Stimulated activated CD4-positive, alpha-beta T cell treated with anti-CD3 and anti-CD28 coated beads, Interleukin-4, amount 100 ng/mL, for 4 hours (primary cell): ENCODE results near the gene GRB2.
A peak's percentile ranks its signal among the peaks of the same experiment; 100 is the strongest.
"Not testable (repeated sequence)": the region's sequence is repeated elsewhere in the genome, so short reads cannot be mapped to it uniquely, and the experiment has no call there.

Source experiments
- DNase-seq, 2 experiments: peaks; one replicate each; pipeline ENCODE4 v3.0.0-alpha.2; 2020

GRB2 gene

DNA sequence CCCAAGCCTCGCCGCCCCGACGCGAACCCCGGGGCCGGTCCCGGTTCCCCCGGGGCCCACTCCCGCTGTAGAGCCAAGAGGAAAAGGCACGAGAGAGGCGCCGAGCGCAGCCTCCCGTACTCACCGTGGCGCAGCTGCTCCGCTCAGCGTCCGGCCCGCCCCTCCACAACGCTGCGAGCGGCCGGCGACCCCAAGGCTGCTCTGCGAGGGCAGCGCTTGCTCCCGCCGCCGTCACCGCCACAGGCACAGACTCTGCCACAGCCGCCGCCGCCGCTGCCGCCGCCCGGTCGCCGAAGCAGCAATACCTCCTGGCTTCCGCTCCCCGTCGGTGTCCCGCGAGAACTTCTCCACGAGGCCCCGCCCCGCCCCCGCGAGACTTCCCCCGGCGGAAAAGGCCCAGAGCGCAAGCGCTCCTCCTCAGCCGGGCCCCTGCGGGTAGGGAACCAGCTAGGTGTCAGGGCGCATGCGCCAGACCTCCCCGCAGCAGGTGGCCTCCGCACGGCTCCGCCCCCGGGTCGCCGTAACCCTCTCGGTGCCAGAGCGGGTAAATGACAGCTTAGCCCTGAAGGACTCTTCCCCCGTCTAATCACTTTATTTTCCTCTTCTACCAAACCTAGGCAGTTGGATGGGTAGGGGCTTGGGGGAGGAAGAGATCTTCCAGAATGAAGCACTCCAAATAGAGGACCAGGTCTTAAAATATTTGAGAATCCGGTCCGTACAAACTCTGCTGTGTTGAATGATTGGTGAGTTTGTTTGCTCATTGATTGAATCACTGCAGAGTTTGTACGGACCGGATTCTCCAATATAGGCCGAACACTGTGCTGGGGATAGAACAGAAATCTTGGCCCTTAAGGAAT, at the start of gene GRB2:
TSS of gene GRB2 (minus strand) at position 314 of the 857 bp plus-strand sequence. CDS start 12,050 bp downstream, outside the sequence.
- DNase-seq: peak; percentile 99

DNA sequence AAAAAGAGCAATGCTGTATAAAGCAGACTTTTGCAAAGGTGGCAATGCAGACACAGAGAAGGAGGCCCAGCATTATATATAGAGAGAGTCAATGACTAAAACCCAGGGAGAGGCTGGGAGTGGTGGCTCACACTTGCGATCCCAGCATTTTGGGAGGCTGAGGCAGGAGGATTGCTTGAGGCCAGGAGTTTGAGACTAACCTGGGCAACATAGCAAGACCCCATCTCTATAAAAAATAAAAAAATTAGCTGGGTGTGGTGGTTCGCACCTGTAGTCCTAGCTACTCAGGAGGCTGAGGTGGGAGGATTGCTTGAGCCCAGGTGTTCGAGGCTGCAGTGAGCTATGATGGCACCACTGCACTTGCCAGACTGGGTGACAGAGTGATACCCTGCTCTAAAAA, 49.2 kb upstream of the GRB2 start:
- not testable (repeated sequence) for DNase-seq

DNA sequence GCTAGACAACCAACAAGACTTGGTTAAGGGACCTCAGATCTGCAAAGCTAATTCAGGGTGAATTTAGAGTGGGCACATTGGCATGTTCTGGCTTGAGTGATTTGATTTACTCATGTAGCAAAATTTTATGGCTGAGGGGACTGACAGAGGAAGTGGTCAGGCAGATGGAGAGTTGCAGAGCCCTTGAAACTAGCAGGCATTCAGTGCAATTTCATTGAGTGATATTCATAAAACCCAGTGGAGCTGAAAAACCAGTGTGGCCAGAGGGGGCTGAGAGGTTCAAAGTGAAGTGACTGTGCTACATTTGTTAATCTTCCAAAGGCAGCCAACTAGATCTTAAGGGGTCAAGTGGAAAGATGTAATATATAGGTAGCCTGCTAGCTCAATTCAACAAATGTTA, 48.7 kb upstream of the GRB2 start:
- no peak for DNase-seq

DNA sequence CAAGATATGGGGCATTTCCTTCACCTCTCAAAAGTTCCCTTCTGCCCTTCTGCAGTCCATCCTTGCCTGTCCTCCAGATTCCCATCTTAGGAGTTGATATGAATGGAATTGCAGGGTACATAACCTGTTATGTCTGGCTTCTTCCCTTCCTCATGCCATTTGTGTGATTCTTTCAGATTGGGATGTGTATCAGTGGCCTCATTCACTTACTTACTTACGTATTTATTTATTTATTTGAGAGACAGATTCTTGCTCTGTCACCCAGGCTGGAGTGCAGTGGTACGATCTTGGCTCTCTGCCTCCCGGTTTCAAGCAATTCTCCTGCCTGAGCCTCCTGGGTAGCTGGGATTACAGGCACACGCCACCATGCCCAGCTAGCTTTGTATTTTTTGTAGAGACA, 44.8 kb upstream of the GRB2 start:
- DNase-seq: no peak

DNA sequence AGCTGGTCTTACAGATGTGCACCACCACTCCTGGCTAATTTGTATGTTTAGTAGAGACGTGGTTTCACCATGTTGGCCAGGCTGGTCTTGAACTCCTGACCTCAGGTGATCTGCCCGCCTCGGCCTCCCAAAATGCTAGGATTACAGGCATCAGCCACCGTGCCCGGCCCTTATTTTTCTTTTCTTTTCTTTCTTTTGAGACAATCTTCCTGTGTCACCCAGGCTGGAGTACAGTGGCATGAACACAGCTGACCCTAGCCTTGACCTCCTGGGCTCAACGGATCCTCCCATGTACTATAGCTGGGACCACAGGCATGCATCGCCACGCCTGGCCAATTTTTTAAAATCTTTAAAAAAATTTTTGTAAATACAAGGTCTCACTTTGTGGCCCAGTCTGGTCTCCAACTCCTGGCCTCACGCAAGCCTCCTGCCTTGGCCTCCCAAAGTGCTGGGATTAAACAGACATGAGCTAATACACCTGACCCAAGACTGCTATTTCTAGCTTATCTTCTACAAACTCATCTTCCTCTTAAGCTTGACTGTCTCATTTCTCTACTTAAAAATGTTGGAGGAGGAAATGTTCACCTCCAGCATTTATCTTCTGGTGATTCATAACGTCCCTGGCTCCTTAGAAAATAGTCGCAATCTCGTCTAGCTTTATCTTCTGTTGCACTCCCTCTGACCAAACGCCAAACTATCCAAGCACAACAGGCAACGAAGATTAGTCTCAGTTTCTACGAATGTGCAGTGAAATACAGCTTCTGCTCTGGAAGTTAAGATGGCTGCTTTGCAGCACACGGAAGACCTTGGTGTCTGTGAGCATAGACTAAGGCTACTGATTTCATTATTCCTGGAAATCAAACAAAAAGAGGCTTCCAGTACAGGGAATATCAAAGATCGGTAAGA, 42.7 kb upstream of the GRB2 start:
- no peak for DNase-seq

DNA sequence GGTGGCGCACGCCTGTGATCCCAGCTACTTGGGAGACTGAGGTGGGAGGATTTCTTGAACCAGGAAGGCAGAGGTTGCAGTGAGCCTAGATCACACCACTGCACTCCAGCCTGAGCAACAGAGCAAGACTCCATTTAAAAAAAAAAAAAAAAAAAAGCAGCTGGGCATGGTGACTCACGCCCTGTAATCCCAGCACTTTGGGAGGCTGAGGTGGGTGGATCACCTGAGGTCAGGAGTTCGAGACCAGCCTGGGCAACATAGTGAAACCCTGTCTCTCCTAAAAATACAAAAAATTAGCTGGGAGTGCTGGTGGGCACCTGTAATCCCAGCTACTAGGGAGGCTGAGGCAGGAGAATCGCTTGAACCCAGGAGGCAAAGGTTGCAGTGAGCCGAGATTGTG, 40.4 kb upstream of the GRB2 start:
- not testable (repeated sequence) for DNase-seq

DNA sequence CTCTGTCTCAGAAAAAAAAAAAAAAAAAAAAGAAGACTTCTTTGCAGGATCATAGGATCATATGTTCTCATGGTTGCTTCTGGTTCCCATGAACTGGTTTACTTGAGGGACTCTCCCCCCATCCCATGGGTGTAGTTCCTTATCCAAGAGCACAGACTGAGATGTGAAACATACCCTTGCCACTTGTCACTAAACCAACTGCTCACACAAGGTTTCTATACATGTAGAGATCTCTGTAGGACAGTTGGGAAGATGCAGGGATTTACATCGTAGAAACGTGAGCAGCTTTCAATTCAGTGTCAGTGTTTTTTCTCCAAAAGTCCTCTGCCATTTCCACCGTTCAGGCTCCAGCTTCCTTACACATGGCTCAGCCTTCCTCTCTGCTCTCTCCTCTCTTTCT, 39.8 kb upstream of the GRB2 start:
- DNase-seq: no peak

DNA sequence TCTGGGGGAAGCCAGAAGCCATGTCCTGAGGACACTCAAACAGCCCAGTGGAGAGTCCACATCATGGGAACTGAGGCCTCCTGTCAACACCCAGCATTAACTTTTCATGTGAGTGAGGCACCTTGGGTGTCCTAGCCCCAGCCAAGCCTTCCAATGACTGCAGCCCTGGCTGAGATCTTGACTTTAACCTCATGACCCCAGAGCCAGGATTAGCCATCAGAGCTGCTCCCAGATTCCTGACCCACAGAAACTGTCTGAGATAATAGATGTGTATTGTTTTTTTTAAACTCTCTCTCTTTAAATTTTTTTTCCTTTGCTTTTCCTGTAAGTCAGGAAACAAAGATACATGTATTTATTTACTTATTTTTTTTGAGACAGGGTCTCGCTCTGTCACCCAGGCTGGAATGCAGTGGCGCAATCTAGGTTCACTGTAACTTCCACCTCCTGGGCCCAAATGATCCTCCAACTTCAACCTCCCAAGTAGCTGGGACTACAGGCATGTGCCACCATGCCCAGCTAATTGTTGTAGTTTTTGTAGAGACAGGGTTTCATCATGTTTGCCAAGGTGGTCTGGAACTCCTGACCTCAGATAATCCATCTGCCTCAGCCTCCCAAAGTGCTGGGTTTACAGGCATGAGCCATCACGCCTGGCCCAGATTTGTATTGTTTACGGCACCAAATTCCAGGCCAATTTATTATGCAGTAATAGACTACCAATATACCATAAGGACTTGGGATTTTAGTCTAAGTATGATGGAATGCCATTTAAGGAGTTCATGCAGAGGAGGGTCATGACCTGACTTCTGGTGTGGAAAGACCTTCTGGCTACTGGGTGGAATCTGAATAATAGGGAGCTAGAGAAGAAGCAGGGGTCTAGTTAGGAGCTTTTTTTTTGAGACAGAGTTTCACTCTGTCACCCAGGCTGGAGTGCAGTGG, 37.0 kb upstream of the GRB2 start:
- DNase-seq: no peak

DNA sequence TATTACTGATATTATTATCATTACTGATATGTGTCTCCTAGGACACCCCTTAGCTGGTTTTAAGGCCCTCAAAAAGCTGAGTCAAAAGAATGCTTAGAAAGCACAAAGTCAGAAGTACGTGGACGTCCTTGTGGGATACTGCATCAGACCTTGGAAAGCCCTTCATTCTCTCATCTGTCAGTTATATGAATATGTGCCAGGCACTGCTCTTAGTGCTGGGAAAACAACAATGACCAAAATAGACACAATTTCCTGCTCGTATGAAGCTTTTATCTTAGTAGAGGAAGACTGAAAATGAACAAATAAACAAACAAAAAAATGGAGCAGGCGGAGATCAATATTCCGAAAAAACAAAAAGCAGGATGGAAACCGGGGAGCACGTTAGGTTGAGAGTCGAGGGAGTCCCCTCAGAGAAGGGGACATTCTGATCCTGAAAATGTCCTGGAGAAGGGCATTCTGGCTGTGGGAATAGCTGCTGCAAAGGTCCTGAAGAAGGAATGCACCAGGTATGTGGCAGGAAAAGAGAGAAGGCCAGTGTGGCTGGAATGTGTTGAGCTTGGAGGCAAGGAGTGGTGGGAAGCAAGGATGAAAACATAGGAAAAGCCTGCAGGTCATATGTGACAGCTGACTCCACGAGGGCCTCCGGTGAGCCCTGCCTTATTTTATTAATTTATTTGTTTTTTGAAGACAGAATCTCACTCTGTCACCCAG, 35.4 kb upstream of the GRB2 start:
- no peak for DNase-seq

DNA sequence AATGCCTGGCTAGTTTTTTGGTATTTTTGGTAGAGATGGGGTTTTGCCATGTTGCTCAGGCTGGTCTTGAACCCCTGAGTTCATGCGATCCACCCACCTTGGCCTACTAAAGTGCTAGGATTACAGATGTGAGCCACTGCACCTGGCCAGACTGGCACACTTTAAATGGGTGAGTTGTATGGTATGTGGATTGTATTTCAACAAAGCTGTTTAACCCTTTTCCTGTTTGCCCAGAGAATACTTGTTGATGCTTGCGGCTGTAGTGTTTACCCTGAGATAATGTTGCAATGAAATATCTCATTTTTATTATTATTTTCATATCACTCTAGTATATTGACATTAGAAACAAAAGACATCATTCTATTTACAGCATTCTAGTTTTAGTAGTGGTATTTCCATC, 33.8 kb upstream of the GRB2 start:
- DNase-seq: no peak

DNA sequence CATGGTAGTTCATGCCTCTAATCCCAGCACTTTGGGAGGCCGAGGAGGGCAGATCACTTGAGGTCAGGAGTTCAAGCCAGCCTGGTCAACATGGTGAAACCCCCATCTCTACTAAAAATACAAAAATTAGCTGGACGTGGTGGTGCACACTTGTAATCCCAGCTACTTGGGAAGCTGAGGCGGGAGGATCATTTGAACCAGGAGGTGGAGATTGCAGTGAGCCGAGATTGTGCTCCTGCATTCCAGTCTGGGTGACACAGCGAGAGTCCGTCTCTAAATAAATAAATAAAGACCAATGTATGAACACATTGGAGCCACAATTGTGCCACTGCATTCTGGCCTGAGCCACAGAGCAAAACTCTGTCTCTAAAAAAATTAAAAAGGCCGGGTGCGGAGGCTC, 31.9 kb upstream of the GRB2 start:
- DNase-seq: not testable (repeated sequence)

DNA sequence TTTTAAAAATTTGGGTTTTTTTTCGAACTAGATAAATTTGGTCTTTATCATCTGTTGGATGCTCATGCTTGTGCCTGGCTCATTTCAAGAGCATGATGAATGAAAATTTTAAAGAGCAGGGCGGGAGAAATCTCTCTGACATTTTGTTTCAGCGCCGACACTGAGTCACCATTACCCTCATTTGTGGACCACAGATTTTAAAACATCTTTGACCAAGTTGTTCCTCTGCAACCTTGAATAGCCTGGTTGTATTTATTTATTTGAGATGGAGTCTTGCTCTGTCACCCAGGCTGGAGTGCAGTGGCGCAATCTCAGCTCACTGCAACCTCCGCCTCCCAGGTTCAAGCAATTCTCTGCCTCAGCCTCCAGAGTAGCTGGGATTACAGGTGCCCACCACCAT, 29.0 kb upstream of the GRB2 start:
- not testable (repeated sequence) for DNase-seq

DNA sequence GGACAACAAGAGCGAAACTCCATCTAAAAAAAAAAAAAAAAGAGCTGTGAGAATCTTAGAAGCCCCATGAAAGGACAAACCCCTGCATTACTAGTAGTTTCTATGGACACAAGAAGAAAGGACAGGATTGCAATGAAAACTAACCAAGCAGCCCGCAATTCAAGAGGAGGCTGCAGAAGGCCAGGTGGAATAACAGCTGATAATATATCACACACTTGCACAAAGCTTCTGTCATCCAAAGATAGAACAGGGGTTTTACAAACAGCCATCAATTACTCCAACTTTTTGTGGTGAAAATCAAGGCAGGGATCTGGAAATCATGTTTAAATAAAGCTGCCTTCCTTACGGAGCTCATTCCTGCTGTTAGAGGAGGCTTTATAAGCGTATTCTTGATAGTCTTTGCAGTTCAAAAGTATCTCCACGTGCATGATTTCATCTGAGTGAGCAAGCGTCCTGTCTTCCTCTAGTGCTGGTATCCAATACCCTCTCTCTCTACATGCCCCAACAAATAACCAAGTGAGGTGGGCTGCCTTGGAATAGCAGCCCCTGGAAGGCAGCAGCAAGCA, 27.8 kb upstream of the GRB2 start:
- no peak for DNase-seq

DNA sequence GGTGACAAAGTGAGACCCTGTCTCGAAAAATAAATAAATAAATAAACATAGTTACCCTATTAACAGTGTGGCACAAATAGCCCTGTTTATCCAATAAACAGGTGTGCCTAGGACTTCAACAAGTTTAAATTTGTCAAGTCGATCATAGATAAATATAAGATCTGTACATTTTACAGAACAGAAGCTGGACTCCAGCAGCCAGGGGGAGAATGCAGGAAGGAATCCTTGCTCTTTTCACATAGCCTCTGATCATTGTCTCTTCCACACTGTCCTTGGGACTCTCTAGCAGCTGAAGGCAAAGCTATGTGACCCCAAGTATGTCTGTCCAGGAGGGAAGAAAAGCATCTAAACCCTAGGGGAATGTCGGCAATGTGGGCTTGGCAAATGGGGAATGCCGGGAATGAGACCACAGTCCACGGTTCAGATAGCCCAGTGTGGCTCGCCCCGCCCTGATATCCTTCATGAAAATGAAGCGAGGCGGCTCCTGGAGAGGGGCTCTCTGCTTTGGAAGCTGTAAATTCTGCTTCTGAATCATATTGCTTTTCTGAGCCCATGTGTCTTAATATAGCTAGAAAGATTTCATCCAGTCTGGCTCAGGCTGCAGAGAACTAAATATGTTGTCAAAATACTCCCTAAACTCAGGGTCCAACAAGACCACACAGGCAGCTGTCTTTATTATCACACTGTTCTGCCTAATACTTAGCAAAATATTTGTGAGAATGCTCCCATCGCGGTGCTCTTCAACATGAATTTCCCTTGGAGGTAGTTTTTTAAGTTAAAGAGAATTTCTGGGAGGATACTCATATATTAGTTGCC, 24.9 kb upstream of the GRB2 start:
- DNase-seq: no peak

DNA sequence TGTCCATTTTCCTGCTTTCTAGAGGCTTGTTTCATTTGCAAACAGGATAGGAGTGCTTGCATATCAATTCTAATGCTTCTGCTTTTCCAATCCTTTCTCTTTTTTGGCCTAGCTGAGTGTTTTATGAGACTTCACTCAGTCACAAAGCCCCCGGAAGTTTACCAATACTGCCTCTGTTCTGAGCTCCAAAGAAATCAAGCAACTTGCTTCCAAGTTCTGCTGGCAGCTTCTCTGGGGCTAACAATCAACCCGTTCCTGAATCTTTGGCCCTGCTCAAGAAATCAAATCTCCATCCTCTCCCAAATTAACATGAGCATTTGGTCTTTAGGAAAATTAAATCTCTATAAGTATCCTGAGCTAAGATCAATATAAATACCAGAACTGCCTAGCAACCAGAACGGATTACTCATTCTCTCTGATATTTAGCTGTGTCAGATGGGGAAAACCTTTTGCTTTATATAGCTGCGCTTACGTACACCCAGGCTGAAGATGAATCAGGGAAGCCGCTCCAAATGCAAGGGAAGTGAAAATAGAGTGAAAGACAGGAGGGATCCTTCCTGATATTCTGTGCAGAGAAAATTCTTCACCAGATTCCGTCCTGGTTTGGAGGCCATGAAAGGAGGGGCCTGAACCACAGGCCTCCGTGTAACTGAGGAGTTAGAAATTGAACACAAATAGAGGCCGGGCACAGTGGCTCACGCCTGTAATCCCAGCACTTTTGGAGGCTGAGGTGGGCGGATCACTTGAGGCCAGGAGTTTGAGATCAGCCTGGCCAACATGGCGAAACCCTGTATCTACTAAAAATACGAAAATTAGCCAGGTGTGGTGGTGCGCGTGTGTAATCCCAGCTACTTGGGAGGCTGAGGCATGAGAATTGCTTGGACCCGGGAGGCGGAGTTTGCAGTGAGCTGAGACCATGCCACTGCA, 23.3 kb upstream of the GRB2 start:
- no peak for DNase-seq

DNA sequence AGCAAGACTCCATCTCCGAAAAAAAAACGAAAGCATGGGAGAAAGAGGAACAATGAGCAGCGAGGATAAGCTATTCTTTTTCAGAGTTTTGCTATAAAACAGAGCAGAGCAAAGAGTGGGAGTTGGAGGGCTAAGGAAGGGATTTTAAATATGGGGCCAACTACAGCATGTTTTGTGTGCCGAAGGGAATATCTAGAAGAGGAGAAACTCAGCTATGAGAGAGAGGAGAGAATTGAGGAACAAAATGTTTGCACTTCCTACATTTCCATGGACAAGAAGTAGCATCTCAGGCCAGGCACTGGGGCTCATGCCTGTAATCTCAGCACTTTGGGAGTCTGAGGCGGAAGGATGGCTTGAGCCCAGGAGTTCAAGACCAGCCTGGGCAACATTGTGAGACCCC, 13.1 kb upstream of the GRB2 start:
- DNase-seq: no peak

DNA sequence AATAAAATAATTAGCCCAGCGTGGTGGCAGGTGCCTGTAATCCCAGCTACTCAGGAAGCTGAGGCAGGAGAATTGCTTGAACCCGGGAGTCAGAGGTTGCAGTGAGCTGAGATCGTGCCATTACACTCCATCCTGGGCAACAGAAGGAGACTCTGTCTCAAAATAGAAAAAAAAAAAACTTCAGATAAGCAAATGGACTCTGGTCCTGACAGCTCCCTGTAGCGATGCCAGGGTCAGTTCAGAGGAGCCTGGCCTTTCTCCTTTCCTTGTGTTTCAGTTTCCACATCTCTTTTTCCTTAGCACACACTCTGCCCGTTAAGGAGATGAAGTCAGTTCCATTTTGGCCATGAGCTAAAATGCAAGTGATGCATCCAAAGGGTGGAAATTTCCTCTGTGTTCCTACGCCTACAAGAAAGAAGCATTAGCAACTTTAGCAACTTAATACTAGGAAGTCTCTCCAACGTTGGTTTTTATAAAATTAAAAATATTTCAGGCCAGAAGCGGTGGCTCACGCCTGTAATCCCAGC, 11.6 kb upstream of the GRB2 start:
- DNase-seq: no peak

DNA sequence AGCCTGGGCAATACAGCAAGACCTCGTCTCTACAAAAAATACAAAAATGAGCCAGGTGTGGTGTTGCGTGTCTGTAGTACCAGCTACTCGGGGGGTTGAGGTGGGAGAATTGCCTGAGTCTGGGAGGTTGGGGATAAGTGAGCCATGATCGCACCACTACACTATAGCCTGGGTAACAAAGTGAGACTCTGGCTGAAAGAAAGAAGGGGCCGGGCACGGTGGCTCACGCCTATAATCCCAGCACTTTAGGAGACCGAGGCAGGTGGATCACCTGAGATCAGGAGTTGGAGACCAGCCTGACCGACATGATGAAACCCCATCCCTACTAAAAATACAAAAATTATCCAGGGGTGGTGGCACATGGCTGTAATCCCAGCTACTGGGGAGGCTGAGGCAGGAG, 10.5 kb upstream of the GRB2 start:
- no peak for DNase-seq

DNA sequence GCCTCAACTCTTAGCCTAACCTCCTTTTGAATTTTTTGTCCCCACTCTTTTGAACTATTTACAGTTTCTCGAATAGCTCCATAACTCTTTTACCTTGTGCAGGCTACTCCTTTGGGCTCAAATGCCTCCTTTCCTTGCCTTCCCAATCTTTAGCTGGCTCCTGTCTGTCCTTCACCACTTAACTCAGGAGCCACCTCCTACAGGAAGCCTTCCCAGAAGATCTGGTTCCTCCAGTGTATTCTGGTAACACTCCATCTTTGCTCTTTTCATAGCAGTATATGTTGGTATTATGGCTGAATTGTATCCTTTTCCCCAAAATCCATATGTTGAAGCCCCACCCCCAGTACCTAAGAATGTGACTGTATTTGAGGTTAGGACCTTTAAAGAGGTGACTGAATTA, 9.0 kb upstream of the GRB2 start:
- DNase-seq: no peak
